Keratinocyte (primary cell): Measurements from ENCODE around the gene ZFAND6. TPM values are rescaled to one million over a fixed set of nuclear protein-coding genes. Genes with fewer than 3 reads are reported as not detected.

Experiments
- DNase-seq: peaks from one replicate; pipeline ENCODE4 v3.0.0-alpha.2; 2011; ENCODE audit warnings: low read depth, missing footprints, low spot score
- FAIRE-seq: peaks from 2 replicates; lab custom pipeline; 2011; peaks lifted over from hg19 to GRCh38; lab: Jason Lieb, UNC
- H2AFZ ChIP-seq: 2 replicates; pipeline ENCODE4 v1.6.0; 2012; ENCODE audit warnings: low read length, control low read depth, inconsistent platforms; ENCODE audit not compliant: control insufficient read depth
- H3K27ac ChIP-seq: 2 replicates; pipeline ENCODE4 v1.5.1; 2011; ENCODE audit warnings: low read length; ENCODE audit not compliant: control insufficient read depth, insufficient read depth
- H3K27me3 ChIP-seq: 3 replicates; pipeline ENCODE4 v1.6.0; 2011; ENCODE audit warnings: low read length; ENCODE audit not compliant: control insufficient read depth, insufficient read depth; ENCODE audit errors: extremely low read depth
- H3K36me3 ChIP-seq, 2 experiments: 2 replicates in 1 of 2; 3 replicates in 1 of 2; pipeline ENCODE4 v1.5.1; 2011; ENCODE audit warnings: low read length in 2 of 2, mild to moderate bottlenecking in 1 of 2; ENCODE audit not compliant: control insufficient read depth in 2 of 2, insufficient read depth in 2 of 2; ENCODE audit errors: extremely low read depth in 1 of 2
- H3K4me1 ChIP-seq: 3 replicates; pipeline ENCODE4 v1.5.1; 2011; ENCODE audit warnings: low read length; ENCODE audit not compliant: control insufficient read depth, insufficient read depth; ENCODE audit errors: extremely low read depth
- H3K4me2 ChIP-seq: 3 replicates; pipeline ENCODE4 v1.6.0; 2011; ENCODE audit warnings: low read depth, low read length; ENCODE audit not compliant: control insufficient read depth, insufficient read depth; ENCODE audit errors: extremely low read depth
- H3K4me3 ChIP-seq, 3 experiments: fragments of 200-600 bp in 1 of 3; sonication (generic) in 1 of 3; 2 replicates in 2 of 3; 3 replicates in 1 of 3; pipeline ENCODE4 v1.5.1; 2011 to 2016; ENCODE audit warnings: low read length in 3 of 3, mild to moderate bottlenecking in 3 of 3, control low read depth in 2 of 3, inconsistent platforms in 1 of 3, low read depth in 1 of 3, mixed read lengths in 1 of 3, mixed run types in 1 of 3, moderate library complexity in 1 of 3; ENCODE audit not compliant: control insufficient read depth in 2 of 3, insufficient read depth in 2 of 3; ENCODE audit errors: extremely low read depth in 1 of 3
- H3K79me2 ChIP-seq: 2 replicates; pipeline ENCODE4 v1.6.0; 2012; ENCODE audit warnings: low read length; ENCODE audit not compliant: control insufficient read depth, insufficient read depth
- H3K9ac ChIP-seq: 3 replicates; pipeline ENCODE4 v1.6.0; 2011; ENCODE audit warnings: low read length; ENCODE audit not compliant: control insufficient read depth, insufficient read depth; ENCODE audit errors: extremely low read depth
- H3K9me1 ChIP-seq: 3 replicates; pipeline ENCODE4 v1.6.0; 2011; ENCODE audit warnings: low read length; ENCODE audit not compliant: control insufficient read depth, insufficient read depth; ENCODE audit errors: extremely low read depth
- H3K9me3 ChIP-seq: 2 replicates; pipeline ENCODE4 v1.5.1; 2012; ENCODE audit warnings: low read depth, low read length; ENCODE audit not compliant: control insufficient read depth
- H4K20me1 ChIP-seq: 3 replicates; pipeline ENCODE4 v1.6.0; 2011; ENCODE audit warnings: low read length; ENCODE audit not compliant: control insufficient read depth, insufficient read depth; ENCODE audit errors: extremely low read depth
- EZH2 ChIP-seq: IDR thresholded peaks from one replicate; pipeline ENCODE4 v1.6.1; 2012; ENCODE audit warnings: inconsistent platforms, mild to moderate bottlenecking, low read length, moderate library complexity
- dilution Hi-C: fragments of 300-500 bp; cut with MboI; formaldehyde crosslinking; loops from one replicate; pipeline ENCODE4 v1.7.0; 2020; ENCODE audit warnings: low sequenced_read_pairs; ENCODE audit not compliant: extremely low pct_ligation_motif_present
- polyA plus RNA-seq, 5 experiments: library from polyadenylated mRNA; depleted of rRNA in 3 of 5; stranded (reverse) in 3 of 5; stranded (forward) in 1 of 5; unstranded in 1 of 5; fragments of >200 nt; gene quantifications; 1 replicate in 1 of 5; 2 replicates in 3 of 5; 3 replicates in 1 of 5; pipeline versions ENCODE4 v1.2.1 to v1.2.3, GENCODE V29; 2011 to 2012; ENCODE audit warnings: missing spikeins in 2 of 5, low read depth in 1 of 5, low replicate concordance in 1 of 5
- TF ChIP-seq, protein P1 (sequence below), 3 experiments: IDR thresholded peaks in 1 of 3; conservative IDR thresholded peaks in 1 of 3; optimal IDR thresholded peaks in 1 of 3; 2 replicates in 2 of 3; 3 replicates in 1 of 3; pipeline versions ENCODE3 to v1.5.1; 2011; ENCODE audit warnings: low read length in 3 of 3, mild to moderate bottlenecking in 3 of 3, moderate library complexity in 2 of 3, control low read depth in 1 of 3, inconsistent platforms in 1 of 3; ENCODE audit not compliant: insufficient read depth in 2 of 3; ENCODE audit errors: extremely low read depth in 1 of 3

ZFAND6 gene
- polyA plus RNA-seq, 1 donor (not counting 4 experiments of a cell fraction or from before 2014, with no cell fraction given) = 142 TPM

DNA sequence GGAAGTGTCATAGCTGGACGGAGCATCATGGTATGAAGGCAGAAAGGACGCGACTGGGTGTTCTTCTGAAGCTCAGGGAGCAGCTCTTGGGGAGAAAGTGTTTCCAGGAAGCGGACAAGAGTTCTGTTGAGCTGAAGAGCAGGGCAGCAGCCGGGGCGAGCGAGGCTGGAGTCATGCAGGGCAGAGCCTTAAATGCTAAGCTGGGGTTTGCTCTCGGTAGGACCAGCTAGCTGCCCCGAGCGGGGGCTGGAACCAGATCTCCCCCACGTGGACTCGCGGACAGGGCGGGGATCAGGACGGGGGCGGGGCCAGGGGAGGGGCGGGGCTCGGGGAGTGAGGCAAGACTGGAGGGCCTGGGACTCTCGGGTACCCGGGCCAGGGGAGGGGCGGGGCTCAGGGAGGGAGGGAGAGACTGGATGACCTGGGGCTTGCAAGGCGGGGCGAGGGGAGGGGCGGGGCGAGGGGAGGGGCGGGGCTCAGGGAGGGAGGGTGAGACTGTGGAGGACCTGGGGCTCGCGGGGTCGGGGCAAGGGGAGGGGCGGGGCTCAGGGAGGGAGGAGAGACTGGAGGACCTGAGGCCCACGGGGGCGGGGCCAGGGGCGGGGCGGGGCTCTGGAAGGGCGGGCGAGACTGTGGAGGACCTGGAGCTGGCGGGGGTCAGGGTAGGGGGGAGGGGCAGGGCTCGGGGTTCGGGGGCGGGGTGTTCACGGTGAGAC is 92.9 kb downstream of the ZFAND6 start:
- Histone ChIP-seq H3K36me3 (peaks cover 0 to 2% of the 10 kb centered on the region in 2 experiments), H2AFZ (peak overlapping the region; percentile 74), H4K20me1 (no peaks in the 10 kb centered on the region), H3K27ac (no peak overlapping the region), H3K9ac (peak overlapping the region; percentile 82), H3K4me3 (peak overlapping the region; percentile 57 to 88 (median 71)), H3K27me3 (no peaks in the 10 kb centered on the region), H3K4me2 (peak overlapping the region; percentile 72), H3K4me1 (peaks cover 11% of the 10 kb centered on the region), H3K79me2 (no peaks in the 10 kb centered on the region), H3K9me3 (no peaks in the 10 kb centered on the region), H3K9me1 (no peaks in the 10 kb centered on the region)
- DNase-seq (peak; percentile 81), FAIRE-seq (no peak)
- TF ChIP-seq, protein P1, sequence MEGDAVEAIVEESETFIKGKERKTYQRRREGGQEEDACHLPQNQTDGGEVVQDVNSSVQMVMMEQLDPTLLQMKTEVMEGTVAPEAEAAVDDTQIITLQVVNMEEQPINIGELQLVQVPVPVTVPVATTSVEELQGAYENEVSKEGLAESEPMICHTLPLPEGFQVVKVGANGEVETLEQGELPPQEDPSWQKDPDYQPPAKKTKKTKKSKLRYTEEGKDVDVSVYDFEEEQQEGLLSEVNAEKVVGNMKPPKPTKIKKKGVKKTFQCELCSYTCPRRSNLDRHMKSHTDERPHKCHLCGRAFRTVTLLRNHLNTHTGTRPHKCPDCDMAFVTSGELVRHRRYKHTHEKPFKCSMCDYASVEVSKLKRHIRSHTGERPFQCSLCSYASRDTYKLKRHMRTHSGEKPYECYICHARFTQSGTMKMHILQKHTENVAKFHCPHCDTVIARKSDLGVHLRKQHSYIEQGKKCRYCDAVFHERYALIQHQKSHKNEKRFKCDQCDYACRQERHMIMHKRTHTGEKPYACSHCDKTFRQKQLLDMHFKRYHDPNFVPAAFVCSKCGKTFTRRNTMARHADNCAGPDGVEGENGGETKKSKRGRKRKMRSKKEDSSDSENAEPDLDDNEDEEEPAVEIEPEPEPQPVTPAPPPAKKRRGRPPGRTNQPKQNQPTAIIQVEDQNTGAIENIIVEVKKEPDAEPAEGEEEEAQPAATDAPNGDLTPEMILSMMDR (optimal IDR thresholded peaks at IDR 0.05 in 1 of 3, IDR thresholded peaks at IDR 0.05 in 1 of 3, conservative IDR thresholded peaks at IDR 0.05 in 1 of 3; ENCODE audit: extremely low read depth in 1 of 3, insufficient read depth in 2 of 3, low read length in 3 of 3) = no peak
- TF ChIP-seq EZH2 = no peak
- dilution Hi-C loops = no loop called here

DNA sequence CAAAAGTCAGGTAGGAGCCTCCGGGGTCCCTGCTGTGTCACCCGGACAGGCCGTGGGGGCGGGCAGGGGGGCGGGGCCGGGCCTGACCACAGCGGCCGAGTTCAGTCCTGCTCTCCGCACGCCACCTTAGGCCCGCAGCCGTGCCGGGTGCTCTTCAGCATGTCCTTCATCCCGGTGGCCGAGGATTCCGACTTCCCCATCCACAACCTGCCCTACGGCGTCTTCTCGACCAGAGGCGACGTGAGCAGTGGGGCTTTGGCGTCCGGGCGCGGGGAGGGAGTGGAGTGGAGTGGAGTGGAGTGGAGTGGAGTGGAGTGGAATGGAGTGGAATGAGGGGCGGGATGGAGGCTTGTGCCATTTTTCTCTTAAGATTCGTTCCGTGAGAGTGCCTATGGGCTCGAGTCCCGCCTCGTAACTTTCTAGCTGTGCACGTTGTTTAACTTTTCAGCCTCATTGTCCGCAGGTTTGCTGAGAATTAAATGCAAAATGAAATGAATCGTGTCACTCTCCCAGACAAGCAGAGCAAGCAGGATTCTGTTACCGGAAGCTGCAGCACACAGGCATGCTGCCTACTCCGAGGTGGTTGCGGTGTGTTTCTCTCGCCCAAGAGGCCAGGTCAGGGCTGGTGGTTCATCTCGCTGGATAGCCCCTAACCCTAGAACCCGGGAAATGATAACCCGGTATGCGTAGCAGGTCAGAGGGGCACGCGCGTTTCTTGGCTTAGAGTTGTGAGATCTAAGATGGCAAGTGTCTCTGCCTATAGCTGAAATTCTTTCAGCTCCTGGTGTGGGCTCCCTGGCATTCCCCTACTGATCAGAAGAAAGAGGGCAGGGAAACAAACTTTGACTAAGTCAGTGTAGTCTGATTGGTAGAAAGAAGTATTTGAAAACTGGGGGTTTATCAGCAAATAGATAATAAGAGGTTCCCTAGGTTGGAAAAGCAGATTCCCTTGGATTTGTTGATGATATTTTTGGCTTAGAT is 93.7 kb downstream of the ZFAND6 start, which contains the start of gene FAH:
Gene FAH, plus strand, starts transcription at position 104 of the 981 bp plus-strand sequence. Its CDS starts 56 bp downstream, at position 160.
- Histone ChIP-seq H3K4me2 (peak within 1 kb of the TSS; percentile 78), H3K27me3 (no peaks in the 10 kb centered on the region), H3K27ac (peak within 1 kb of the TSS; percentile 64), H3K36me3 (peaks cover 0 to 3% of the 10 kb centered on the region in 2 experiments), H3K4me3 (peak within 1 kb of the TSS; percentile 57 to 88 (median 71)), H4K20me1 (no peaks in the 10 kb centered on the region), H3K9me1 (no peaks in the 10 kb centered on the region), H3K79me2 (no peaks in the 10 kb centered on the region), H3K9ac (peak within 1 kb of the TSS; percentile 82), H3K4me1 (peaks cover 11% of the 10 kb centered on the region), H2AFZ (peak within 1 kb of the TSS; percentile 79), H3K9me3 (no peaks in the 10 kb centered on the region)
- no peak for DNase-seq
- peak; percentile 67 for FAIRE-seq
- no peak for TF ChIP-seq EZH2
- TF ChIP-seq, protein P1 (optimal IDR thresholded peaks at IDR 0.05 in 1 of 3, IDR thresholded peaks at IDR 0.05 in 1 of 3, conservative IDR thresholded peaks at IDR 0.05 in 1 of 3; ENCODE audit: extremely low read depth in 1 of 3, insufficient read depth in 2 of 3, low read length in 3 of 3) = no peak
- dilution Hi-C loops = no loop called here
